ENCODE measurements around the gene PDE6G.

Gene PDE6G

GRCh38 chr17:81695211-81695610 is 38.9 kb upstream of the PDE6G start:
- Histone ChIP-seq H3K9ac (ENCODE audit: low read length) (no peak overlapping the region), H3K27ac (ENCODE audit: low read depth, low read length) (no peak overlapping the region), H3K4me1 (ENCODE audit: control insufficient read depth, insufficient read depth, low read length) (no peaks in the 10 kb centered on the region), H3K4me3 (ENCODE audit: low read length) (no peak overlapping the region), H3K27me3 (ENCODE audit: control insufficient read depth, insufficient read depth, low read length) (no peaks in the 10 kb centered on the region), H3K36me3 (ENCODE audit: control insufficient read depth, insufficient read depth, low read length) (peaks cover 65% of the 10 kb centered on the region)

GRCh38 chr17:81694810-81695209 is 38.5 kb upstream of the PDE6G start:
- Histone ChIP-seq H3K36me3 (ENCODE audit: control insufficient read depth, insufficient read depth, low read length) (peaks cover 65% of the 10 kb centered on the region), H3K27ac (ENCODE audit: low read depth, low read length) (no peak overlapping the region), H3K4me1 (ENCODE audit: control insufficient read depth, insufficient read depth, low read length) (no peaks in the 10 kb centered on the region), H3K27me3 (ENCODE audit: control insufficient read depth, insufficient read depth, low read length) (no peaks in the 10 kb centered on the region), H3K9ac (ENCODE audit: low read length) (no peak overlapping the region), H3K4me3 (ENCODE audit: low read length) (no peak overlapping the region)

DNA sequence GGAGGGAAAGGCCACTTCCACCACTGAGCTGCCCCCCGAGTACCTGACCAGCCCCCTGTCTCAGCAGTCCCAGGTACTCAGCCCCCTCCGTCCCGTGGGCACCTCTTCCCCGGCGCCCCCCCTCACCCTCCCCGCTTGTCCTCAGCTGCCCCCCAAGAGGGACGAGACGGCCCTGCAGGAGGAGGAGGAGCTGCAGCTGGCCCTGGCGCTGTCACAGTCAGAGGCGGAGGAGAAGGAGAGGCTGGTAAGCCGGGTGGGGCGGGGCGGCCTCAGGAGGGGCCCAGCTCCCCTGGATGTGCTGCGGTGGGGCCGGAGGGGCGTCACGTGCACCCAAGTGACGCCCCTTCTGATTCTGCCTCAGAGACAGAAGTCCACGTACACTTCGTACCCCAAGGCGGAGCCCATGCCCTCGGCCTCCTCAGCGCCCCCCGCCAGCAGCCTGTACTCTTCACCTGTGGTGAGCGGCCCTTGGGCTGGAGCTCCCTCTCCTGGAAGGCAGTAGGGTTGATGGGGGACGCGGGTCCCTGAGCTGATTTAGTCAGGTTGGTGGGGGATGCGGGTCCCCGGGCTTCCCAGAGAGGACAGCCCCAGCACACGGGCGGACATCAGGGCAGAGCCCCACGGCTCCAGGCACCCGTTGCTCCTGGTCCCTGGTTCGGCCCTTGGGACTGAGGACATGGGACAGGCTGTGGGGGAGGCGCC is 37.3 kb upstream of the PDE6G start:
- H3K27ac ChIP-seq (ENCODE audit: low read depth, low read length), result no peak overlapping the region
- no peaks in the 10 kb centered on the region for H3K27me3 ChIP-seq (ENCODE audit: control insufficient read depth, insufficient read depth, low read length)
- H3K9ac ChIP-seq (ENCODE audit: low read length), result no peak overlapping the region
- H3K4me3 ChIP-seq (ENCODE audit: low read length), result no peak overlapping the region
- H3K4me1 ChIP-seq (ENCODE audit: control insufficient read depth, insufficient read depth, low read length), result no peaks in the 10 kb centered on the region
- peaks cover 63% of the 10 kb centered on the region for H3K36me3 ChIP-seq (ENCODE audit: control insufficient read depth, insufficient read depth, low read length)

DNA sequence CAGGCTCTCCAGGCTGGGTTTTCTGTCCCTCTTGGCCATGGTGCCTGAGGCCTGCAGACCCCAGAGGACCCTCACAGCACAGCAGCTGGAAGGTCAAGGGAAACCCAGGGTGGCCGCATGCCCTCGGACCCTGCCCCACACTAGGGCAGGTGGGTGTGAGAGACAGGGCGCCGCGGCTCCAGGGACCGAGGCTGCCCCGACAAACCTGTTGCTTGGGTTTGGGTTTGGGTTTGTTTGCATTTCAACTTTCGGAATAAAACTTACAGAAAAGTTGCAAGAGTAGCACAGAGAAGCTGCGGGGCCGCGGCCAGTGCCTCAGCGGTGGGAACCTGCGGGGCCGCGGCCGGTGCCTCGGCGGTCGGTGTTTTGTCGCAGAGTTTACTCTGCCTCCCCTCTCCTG is 35.3 kb upstream of the PDE6G start:
- Histone ChIP-seq H3K27ac (ENCODE audit: low read depth, low read length) (no peak overlapping the region), H3K36me3 (ENCODE audit: control insufficient read depth, insufficient read depth, low read length) (peaks cover 57% of the 10 kb centered on the region), H3K9ac (ENCODE audit: low read length) (no peak overlapping the region), H3K4me3 (ENCODE audit: low read length) (no peak overlapping the region), H3K4me1 (ENCODE audit: control insufficient read depth, insufficient read depth, low read length) (no peaks in the 10 kb centered on the region), H3K27me3 (ENCODE audit: control insufficient read depth, insufficient read depth, low read length) (no peaks in the 10 kb centered on the region)

- H3K27me3 ChIP-seq (ENCODE audit: control insufficient read depth, insufficient read depth, low read length), result no peaks in the 10 kb centered on the region
Observed at GRCh38 chr17:81691196-81691595, 34.9 kb upstream of the PDE6G start.

GRCh38 chr17:81690549-81690948 is 34.2 kb upstream of the PDE6G start:
- H3K27ac ChIP-seq (ENCODE audit: low read depth, low read length), result no peak overlapping the region
- no peak overlapping the region for H3K9ac ChIP-seq (ENCODE audit: low read length)
- peaks cover 53% of the 10 kb centered on the region for H3K36me3 ChIP-seq (ENCODE audit: control insufficient read depth, insufficient read depth, low read length)
- H3K4me3 ChIP-seq (ENCODE audit: low read length), result no peak overlapping the region
- H3K27me3 ChIP-seq (ENCODE audit: control insufficient read depth, insufficient read depth, low read length), result no peaks in the 10 kb centered on the region
- H3K4me1 ChIP-seq (ENCODE audit: control insufficient read depth, insufficient read depth, low read length), result peaks cover under 1% of the 10 kb centered on the region

More at GRCh38 chr17:81691196-81691595, 34.9 kb upstream of the PDE6G start:
- Histone ChIP-seq H3K36me3 (ENCODE audit: control insufficient read depth, insufficient read depth, low read length) (peaks cover 57% of the 10 kb centered on the region), H3K9ac (ENCODE audit: low read length) (no peak overlapping the region), H3K4me1 (ENCODE audit: control insufficient read depth, insufficient read depth, low read length) (no peaks in the 10 kb centered on the region), H3K4me3 (ENCODE audit: low read length) (no peak overlapping the region), H3K27ac (ENCODE audit: low read depth, low read length) (no peak overlapping the region)

GRCh38 chr17:81690066-81690465 is 33.7 kb upstream of the PDE6G start:
- no peak overlapping the region for H3K27ac ChIP-seq (ENCODE audit: low read depth, low read length)
- no peak overlapping the region for H3K4me3 ChIP-seq (ENCODE audit: low read length)
- no peak overlapping the region for H3K9ac ChIP-seq (ENCODE audit: low read length)
- no peaks in the 10 kb centered on the region for H3K27me3 ChIP-seq (ENCODE audit: control insufficient read depth, insufficient read depth, low read length)
- H3K4me1 ChIP-seq (ENCODE audit: control insufficient read depth, insufficient read depth, low read length), result peaks cover 6% of the 10 kb centered on the region
- H3K36me3 ChIP-seq (ENCODE audit: control insufficient read depth, insufficient read depth, low read length), result peaks cover 48% of the 10 kb centered on the region

- Histone ChIP-seq H3K4me1 (ENCODE audit: control insufficient read depth, insufficient read depth, low read length) (peaks cover 13% of the 10 kb centered on the region), H3K27ac (ENCODE audit: low read depth, low read length) (no peak overlapping the region), H3K36me3 (ENCODE audit: control insufficient read depth, insufficient read depth, low read length) (peaks cover 37% of the 10 kb centered on the region), H3K4me3 (ENCODE audit: low read length) (no peak overlapping the region), H3K27me3 (ENCODE audit: control insufficient read depth, insufficient read depth, low read length) (no peaks in the 10 kb centered on the region), H3K9ac (ENCODE audit: low read length) (no peak overlapping the region)
Observed at GRCh38 chr17:81688616-81689015, 32.3 kb upstream of the PDE6G start.

DNA sequence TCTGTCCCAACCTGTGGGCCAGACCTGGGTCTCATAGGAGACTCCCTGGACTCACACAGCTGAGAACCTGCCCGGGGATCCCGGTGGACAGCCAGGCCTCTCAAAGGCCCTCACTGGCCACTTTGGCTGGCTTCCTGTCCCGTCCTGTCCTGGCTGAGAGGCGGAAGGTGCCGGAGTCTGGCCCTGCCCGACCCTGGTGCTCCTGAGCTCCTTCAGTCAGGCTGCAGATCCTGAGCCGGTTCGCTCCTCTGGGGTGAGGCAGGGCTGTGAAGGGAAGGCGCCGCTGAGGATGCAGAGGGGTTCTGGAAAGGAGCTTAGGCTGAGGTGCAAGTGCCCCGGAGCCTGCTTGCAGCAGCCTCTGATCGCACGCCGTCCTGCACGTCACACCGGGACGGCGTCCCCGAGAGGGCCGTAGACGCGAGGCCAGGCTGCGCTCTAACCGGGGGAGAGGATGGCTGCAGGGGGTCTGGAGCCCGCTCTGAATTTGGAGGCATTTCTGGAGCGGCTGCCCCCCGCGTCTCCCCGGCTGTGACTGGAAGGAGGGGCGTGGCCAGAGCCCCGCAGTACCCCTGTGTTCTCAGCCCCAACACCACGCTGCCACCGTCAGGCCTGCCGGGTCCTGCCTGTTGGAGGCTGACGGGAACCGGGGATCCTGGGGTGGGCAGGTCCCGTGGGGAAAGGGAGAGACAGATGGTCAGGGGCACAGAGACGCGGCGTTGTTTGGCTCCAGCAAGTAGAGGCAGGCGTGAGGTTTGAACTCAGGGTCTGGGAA is 31.6 kb upstream of the PDE6G start:
- peaks cover 13% of the 10 kb centered on the region for H3K4me1 ChIP-seq (ENCODE audit: control insufficient read depth, insufficient read depth, low read length)
- H3K4me3 ChIP-seq (ENCODE audit: low read length), result no peak overlapping the region
- H3K36me3 ChIP-seq (ENCODE audit: control insufficient read depth, insufficient read depth, low read length), result peaks cover 34% of the 10 kb centered on the region
- H3K27me3 ChIP-seq (ENCODE audit: control insufficient read depth, insufficient read depth, low read length), result no peaks in the 10 kb centered on the region
- no peak overlapping the region for H3K9ac ChIP-seq (ENCODE audit: low read length)
- no peak overlapping the region for H3K27ac ChIP-seq (ENCODE audit: low read depth, low read length)

DNA sequence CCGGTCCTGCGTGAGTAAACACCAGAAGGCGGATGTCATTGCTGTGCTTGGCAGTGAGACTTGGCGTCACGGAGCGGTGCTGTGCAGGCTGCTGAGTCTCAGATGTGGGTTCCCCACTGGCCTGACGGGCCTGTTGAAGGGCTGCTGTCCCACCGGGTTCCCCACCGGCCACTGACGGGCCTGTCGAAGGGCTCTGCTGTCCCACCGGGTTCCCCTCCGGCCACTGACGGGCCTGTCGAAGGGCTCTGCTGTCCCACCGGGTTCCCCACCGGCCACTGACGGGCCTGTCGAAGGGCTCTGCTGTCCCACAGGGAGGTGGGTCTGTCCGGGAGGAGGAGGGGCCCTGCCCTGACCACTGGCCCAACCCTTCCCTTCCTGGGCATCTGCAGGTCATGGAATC is 30.3 kb upstream of the PDE6G start:
- Histone ChIP-seq H3K4me1 (ENCODE audit: control insufficient read depth, insufficient read depth, low read length) (peaks cover 17% of the 10 kb centered on the region), H3K4me3 (ENCODE audit: low read length) (no peak overlapping the region), H3K9ac (ENCODE audit: low read length) (no peak overlapping the region), H3K36me3 (ENCODE audit: control insufficient read depth, insufficient read depth, low read length) (peaks cover 27% of the 10 kb centered on the region), H3K27ac (ENCODE audit: low read depth, low read length) (no peak overlapping the region), H3K27me3 (ENCODE audit: control insufficient read depth, insufficient read depth, low read length) (no peaks in the 10 kb centered on the region)

DNA sequence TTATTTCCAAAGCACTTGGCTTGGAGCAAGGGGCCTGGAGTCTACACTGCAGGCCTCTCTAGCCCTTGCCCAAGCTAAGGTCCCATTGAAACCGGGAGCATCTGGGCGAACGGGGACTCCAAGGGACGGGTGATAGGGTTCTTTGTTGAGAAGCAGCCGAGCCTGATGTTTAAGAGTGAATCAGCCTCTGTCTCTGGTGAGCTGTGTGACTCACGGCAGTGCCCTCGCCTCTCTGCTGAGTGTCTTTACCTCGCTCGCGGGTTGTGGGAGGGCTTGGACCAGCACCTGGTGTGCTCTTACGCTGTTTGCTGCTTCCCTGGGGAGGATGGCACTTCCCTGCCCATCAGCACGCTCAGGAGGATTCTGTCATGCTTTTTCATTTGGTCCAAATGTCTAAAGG is 28.8 kb upstream of the PDE6G start:
- H3K27me3 ChIP-seq (ENCODE audit: control insufficient read depth, insufficient read depth, low read length), result no peaks in the 10 kb centered on the region
- H3K4me3 ChIP-seq (ENCODE audit: low read length), result peak overlapping the region; percentile 80
- H3K9ac ChIP-seq (ENCODE audit: low read length), result no peak overlapping the region
- peaks cover 17% of the 10 kb centered on the region for H3K4me1 ChIP-seq (ENCODE audit: control insufficient read depth, insufficient read depth, low read length)
- H3K27ac ChIP-seq (ENCODE audit: low read depth, low read length), result no peak overlapping the region
- peaks cover 18% of the 10 kb centered on the region for H3K36me3 ChIP-seq (ENCODE audit: control insufficient read depth, insufficient read depth, low read length)

DNA sequence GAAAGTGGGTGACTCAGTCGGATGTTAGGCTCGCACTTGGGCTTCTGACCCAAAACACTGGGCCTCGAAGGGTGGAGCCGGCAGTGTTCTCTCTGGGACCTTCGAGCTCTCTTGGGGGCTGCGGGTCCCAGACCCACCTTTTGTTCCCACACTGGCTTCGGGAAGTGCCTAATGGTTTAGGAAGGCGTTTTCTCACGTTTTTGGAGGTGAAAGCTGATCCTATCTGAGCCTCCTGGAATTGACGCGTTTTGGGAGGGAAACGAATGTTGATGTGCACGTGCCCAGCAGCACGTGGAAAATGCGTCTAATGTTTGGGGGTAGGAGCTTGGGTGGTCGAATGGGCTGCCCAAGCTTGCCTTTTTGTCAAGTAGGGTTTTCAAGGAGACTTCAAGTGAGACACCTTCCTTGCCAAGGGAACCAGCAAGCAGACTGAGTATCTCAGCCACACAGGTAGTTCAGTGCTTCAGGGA is 28.1 kb upstream of the PDE6G start:
- Histone ChIP-seq H3K36me3 (ENCODE audit: control insufficient read depth, insufficient read depth, low read length) (peaks cover 18% of the 10 kb centered on the region), H3K4me1 (ENCODE audit: control insufficient read depth, insufficient read depth, low read length) (peaks cover 17% of the 10 kb centered on the region), H3K27ac (ENCODE audit: low read depth, low read length) (no peak overlapping the region), H3K27me3 (ENCODE audit: control insufficient read depth, insufficient read depth, low read length) (no peaks in the 10 kb centered on the region), H3K9ac (ENCODE audit: low read length) (peak overlapping the region; percentile 19), H3K4me3 (ENCODE audit: low read length) (peak overlapping the region; percentile 80)
